NCI-H2196 (cell line): Measurements from ENCODE around the gene PCDHB2.
A peak's percentile ranks its signal among the peaks of the same experiment; 100 is the strongest.
"Not testable (repeated sequence)": the region's sequence is repeated elsewhere in the genome, so short reads cannot be mapped to it uniquely, and the experiment has no call there.

Source experiments
- DNase-seq: peaks from one replicate; lab custom pipeline; 2025; ENCODE audit not compliant: unreplicated experiment; lab: John Stamatoyannopoulos, UW

The PCDHB2 gene

GRCh38 chr5:141094481-141095262 is at the start of gene PCDHB2:
Gene PCDHB2 (plus strand): TSS chr5:141094615. CDS start chr5:141094791, 176 bp downstream.
- no peak for DNase-seq

GRCh38 chr5:141050622-141051520 is 43.5 kb upstream of the PCDHB2 start, which contains the start of gene PCDHB1:
Gene PCDHB1 (plus strand): TSS chr5:141051374. CDS start chr5:141051471, 97 bp downstream.
- peak; percentile 51 for DNase-seq

GRCh38 chr5:141051521-141051866 is 42.9 kb upstream of the PCDHB2 start:
- DNase-seq: peak; percentile 51

GRCh38 chr5:141077826-141078225 is 16.6 kb upstream of the PCDHB2 start:
- no peak for DNase-seq

- DNase-seq: no peak
Measured at GRCh38 chr5:141082228-141082627, 12.2 kb upstream of the PCDHB2 start.

- DNase-seq: peak; percentile 67
Measured at GRCh38 chr5:141084487-141084989, 9.9 kb upstream of the PCDHB2 start.

- DNase-seq: no peak
Measured at GRCh38 chr5:141095263-141095641, 837 bp downstream of the PCDHB2 start.

- DNase-seq: not testable (repeated sequence)
Measured at GRCh38 chr5:141096181-141096580, 1.8 kb downstream of the PCDHB2 start.

- not testable (repeated sequence) for DNase-seq
Measured at GRCh38 chr5:141096586-141096985, 2.2 kb downstream of the PCDHB2 start.

GRCh38 chr5:141100243-141100805 is 5.9 kb downstream of the PCDHB2 start, which contains the start of gene PCDHB3:
Gene PCDHB3 (plus strand): TSS chr5:141100473. CDS start chr5:141100650, 177 bp downstream.
- peak; percentile 78 for DNase-seq

GRCh38 chr5:141101059-141101458 is 6.6 kb downstream of the PCDHB2 start:
- peak; percentile 7 for DNase-seq

- not testable (repeated sequence) for DNase-seq
Measured at GRCh38 chr5:141102070-141102469, 7.7 kb downstream of the PCDHB2 start.

GRCh38 chr5:141102471-141102870 is 8.1 kb downstream of the PCDHB2 start:
- not testable (repeated sequence) for DNase-seq

- DNase-seq: no peak
Measured at GRCh38 chr5:141105350-141105749, 10.9 kb downstream of the PCDHB2 start.

- DNase-seq: no peak
Measured at GRCh38 chr5:141119250-141119649, 24.8 kb downstream of the PCDHB2 start.

- DNase-seq: no peak
Measured at GRCh38 chr5:141121563-141121962, 27.1 kb downstream of the PCDHB2 start, which contains the start of gene PCDHB4. Gene PCDHB4 (plus strand): TSS chr5:141121818. CDS start chr5:141121999, 181 bp downstream.

- no peak for DNase-seq
Measured at GRCh38 chr5:141121985-141122384, 27.6 kb downstream of the PCDHB2 start.

GRCh38 chr5:141123396-141124135 is 29.2 kb downstream of the PCDHB2 start:
- DNase-seq: not testable (repeated sequence)

- no peak for DNase-seq
Measured at GRCh38 chr5:141127305-141127704, 32.9 kb downstream of the PCDHB2 start.

- no peak for DNase-seq
Measured at GRCh38 chr5:141135030-141135717, 40.8 kb downstream of the PCDHB2 start, which contains the start of gene PCDHB5. Gene PCDHB5 (plus strand): TSS chr5:141135206. CDS start chr5:141135435, 229 bp downstream.
